ENCODE results near the gene GLCCI1. TPM values are rescaled to one million over a fixed set of nuclear protein-coding genes. Genes with fewer than 3 reads are reported as not detected.

Gene GLCCI1
- total and polyA plus RNA-seq, 2 of the 13 experiments (the other 11 are each of a cell fraction or from before 2014, with no cell fraction given), result 1.3 to 1.7 TPM

- no peak for ATAC-seq
- no peak for DNase-seq (ENCODE audit: low spot score)
- Histone ChIP-seq H3K9ac (ENCODE audit: insufficient read depth, low read depth, low read length) (no peak overlapping the region), H3K27ac (ENCODE audit: extremely low read length, insufficient read depth, low read length) (no peak overlapping the region), H3K4me3 (replicated peaks in 1 of 3; ENCODE audit: insufficient read depth in 1 of 3, low read depth in 2 of 3, low read length in 3 of 3) (no peak overlapping the region), H3K4me2 (ENCODE audit: low read depth, low read length) (no peak overlapping the region), H3K9me3 (ENCODE audit: low read length) (no peaks in the 10 kb centered on the region), H2AFZ (ENCODE audit: low read length) (no peak overlapping the region), H4K20me1 (ENCODE audit: insufficient read depth, low read length) (no peaks in the 10 kb centered on the region), H3K79me2 (ENCODE audit: insufficient read depth, low read length) (no peaks in the 10 kb centered on the region), H3K27me3 (ENCODE audit: control insufficient read depth in 1 of 2, insufficient read depth in 2 of 2, low read length in 2 of 2) (no peaks in the 10 kb centered on the region), H3K36me3 (replicated peaks in 1 of 2; ENCODE audit: control insufficient read depth in 1 of 2, insufficient read depth in 2 of 2, low read length in 2 of 2) (no peaks in the 10 kb centered on the region), H3K4me1 (ENCODE audit: insufficient read depth, low read length) (peaks cover 13% of the 10 kb centered on the region; the same call in 1 of the 2 replicates)
- BruUV-seq (replicated peaks), result no TSS peak
- FAIRE-seq, result no peak
- WGBS (ENCODE audit: low lambda C conversion rate), result 25% methylated on average over 4 of the region's 4 CpGs
- ChIA-PET CTCF (ENCODE audit: low intra/inter-chr PET ratio, low total read pairs) (no interaction called here), POLR2A (no interaction called here)
- intact Hi-C loops (cut with micrococcal nuclease; ENCODE audit: unreplicated experiment), result no loop called here
- in situ Hi-C loops (cut with HindIII; ENCODE audit: extremely low pct_ligation_motif_present, low pct_unique_long_range_greater_than_20kb), result no loop called here
- no peak for TF ChIP-seq ZBTB21 (CRISPR knock-in tag; IDR thresholded peaks at IDR 0.05)
Measured at GRCh38 chr7:8105449-8106095, 137.0 kb downstream of the GLCCI1 start.

- no TSS peak for BruUV-seq (replicated peaks)
- WGBS (ENCODE audit: low lambda C conversion rate), result 12% methylated on average over 3 of the region's 4 CpGs
- ATAC-seq (no peak), FAIRE-seq (no peak), DNase-seq (ENCODE audit: low spot score) (no peak)
- Histone ChIP-seq H3K4me3 (replicated peaks in 1 of 3; ENCODE audit: insufficient read depth in 1 of 3, low read depth in 2 of 3, low read length in 3 of 3) (no peak overlapping the region), H3K27ac (ENCODE audit: extremely low read length, insufficient read depth, low read length) (no peak overlapping the region), H3K36me3 (replicated peaks in 1 of 2; ENCODE audit: control insufficient read depth in 1 of 2, insufficient read depth in 2 of 2, low read length in 2 of 2) (no peaks in the 10 kb centered on the region), H3K9ac (ENCODE audit: insufficient read depth, low read depth, low read length) (no peak overlapping the region), H3K9me3 (ENCODE audit: low read length) (no peaks in the 10 kb centered on the region), H3K4me2 (ENCODE audit: low read depth, low read length) (no peak overlapping the region), H3K79me2 (ENCODE audit: insufficient read depth, low read length) (no peaks in the 10 kb centered on the region), H3K4me1 (ENCODE audit: insufficient read depth, low read length) (no peaks in the 10 kb centered on the region), H3K27me3 (ENCODE audit: control insufficient read depth in 1 of 2, insufficient read depth in 2 of 2, low read length in 2 of 2) (peaks cover 0 to 2% of the 10 kb centered on the region in 2 experiments; a peak in 1 of 5 replicates), H2AFZ (ENCODE audit: low read length) (no peak overlapping the region), H4K20me1 (ENCODE audit: insufficient read depth, low read length) (no peaks in the 10 kb centered on the region)
- POLR2A ChIA-PET, result no interaction called here
- intact Hi-C loops (cut with micrococcal nuclease; ENCODE audit: unreplicated experiment), result no loop called here
- CTCF ChIA-PET (ENCODE audit: low intra/inter-chr PET ratio, low total read pairs), result no interaction called here
- TF ChIP-seq KLF16 (CRISPR knock-in tag; IDR thresholded peaks at IDR 0.05), result no peak
- TF ChIP-seq GRHL1 (CRISPR knock-in tag; conservative IDR thresholded peaks at IDR 0.05), result no peak
- no peak for TF ChIP-seq ISL2 (CRISPR knock-in tag; IDR thresholded peaks at IDR 0.05)
- no peak for TF ChIP-seq BHLHE40 (IDR thresholded peaks at IDR 0.05; ENCODE audit: low read length)
- TF ChIP-seq ZNF446 (CRISPR knock-in tag; IDR thresholded peaks at IDR 0.05), result no peak
- no peak for TF ChIP-seq ZNF253 (CRISPR knock-in tag; IDR thresholded peaks at IDR 0.05; ENCODE audit: borderline replicate concordance)
- no peak for TF ChIP-seq ARNT (IDR thresholded peaks at IDR 0.05)
- in situ Hi-C loops (cut with HindIII; ENCODE audit: extremely low pct_ligation_motif_present, low pct_unique_long_range_greater_than_20kb), result no loop called here
Measured at GRCh38 chr7:8109196-8110022, 140.8 kb downstream of the GLCCI1 start.
